ENCODE results near the gene DDN.

- TF ChIP-seq POLR2AphosphoS5 (IDR thresholded peaks at IDR 0.05; ENCODE audit: low read depth) (no peak), CTCF (IDR thresholded peaks at IDR 0.05; ENCODE audit: insufficient read depth, low read length) (peak; percentile 31)
These were observed 21.6 kb downstream of the DDN start for GRCh38 chr12:48977290-48978281.
